OCI-LY7 (cell line): Measurements from ENCODE around the gene GGT6. TPM values are rescaled to one million over a fixed set of nuclear protein-coding genes. Genes with fewer than 3 reads are reported as not detected.

Source experiments
- BruUV-seq: library from RNA; stranded (reverse); fragments of 400-500 nt; replicated peaks from 2 replicates; lab custom pipeline; 2021; lab: Mats Ljungman, UMichigan
- CTCF ChIA-PET: fragments of 300-600 bp; sonication (Branson Sonifier 250); formaldehyde crosslinking; loops from one replicate; lab custom pipeline; 2022; ENCODE audit warnings: antibody characterized with exemption; ENCODE audit not compliant: unreplicated experiment; lab: Charles Lee
- POLR2A ChIA-PET: fragments of 300-600 bp; sonication (Branson Sonifier 250); formaldehyde crosslinking; loops from one replicate; lab custom pipeline; 2022; ENCODE audit warnings: antibody characterized with exemption; lab: Charles Lee
- DNase-seq: peaks from one replicate; pipeline ENCODE4 v3.0.0-alpha.2; 2015; ENCODE audit warnings: low spot score
- H2AFZ ChIP-seq: fragments of 200-600 bp; sonication (generic), shearing (Covaris generic); 2 replicates; pipeline ENCODE4 v1.6.1; 2014; ENCODE audit warnings: mild to moderate bottlenecking, antibody characterized with exemption, low read length, moderate library complexity
- H3K27ac ChIP-seq: fragments of 200-600 bp; sonication (generic); 2 replicates; pipeline ENCODE4 v1.5.1; 2014; ENCODE audit warnings: mixed run types, low read depth, mild to moderate bottlenecking, moderate library complexity, low read length, inconsistent platforms; ENCODE audit not compliant: poor library complexity, severe bottlenecking
- H3K36me3 ChIP-seq: fragments of 200-600 bp; sonication (generic); 2 replicates; pipeline ENCODE4 v1.6.1; 2014; ENCODE audit warnings: mild to moderate bottlenecking, antibody characterized with exemption, low read length, moderate library complexity, mixed read lengths; ENCODE audit not compliant: insufficient read depth
- H3K4me1 ChIP-seq: fragments of 200-600 bp; sonication (generic); 2 replicates; pipeline ENCODE4 v1.5.1; 2014; ENCODE audit warnings: mild to moderate bottlenecking, low read length; ENCODE audit not compliant: insufficient read depth, poor library complexity, severe bottlenecking
- H3K4me2 ChIP-seq: fragments of 200-600 bp; sonication (generic); 2 replicates; pipeline ENCODE4 v1.6.1; 2014; ENCODE audit warnings: mild to moderate bottlenecking, low read length
- H3K4me3 ChIP-seq: fragments of 200-600 bp; sonication (generic); 2 replicates; pipeline ENCODE4 v1.5.1; 2014; ENCODE audit warnings: mild to moderate bottlenecking, low read depth, low read length; ENCODE audit not compliant: poor library complexity, severe bottlenecking
- H3K79me2 ChIP-seq: fragments of 200-600 bp; sonication (generic); 2 replicates; pipeline ENCODE4 v1.6.1; 2016; ENCODE audit warnings: low read depth, mild to moderate bottlenecking, low read length, moderate library complexity, mixed read lengths; ENCODE audit not compliant: insufficient read depth
- H3K9me2 ChIP-seq: fragments of 200-600 bp; sonication (generic); 2 replicates; pipeline ENCODE4 v1.6.1; 2016; ENCODE audit warnings: mild to moderate bottlenecking, low read length, mixed read lengths; ENCODE audit not compliant: insufficient read depth
- H3K9me3 ChIP-seq: fragments of 200-600 bp; sonication (generic); 2 replicates; pipeline ENCODE4 v1.6.1; 2014; ENCODE audit warnings: mild to moderate bottlenecking, mixed run types, low read length, mixed read lengths
- H4K20me1 ChIP-seq: fragments of 200-600 bp; sonication (generic); 2 replicates; pipeline ENCODE4 v1.6.1; 2014; ENCODE audit warnings: mild to moderate bottlenecking, antibody characterized with exemption, low read length, moderate library complexity, mixed read lengths; ENCODE audit not compliant: insufficient read depth
- CTCF ChIP-seq: fragments of 200-600 bp; sonication (generic); conservative IDR thresholded peaks from 2 replicates; pipeline ENCODE4 v1.5.1; 2014; ENCODE audit warnings: mild to moderate bottlenecking, antibody characterized with exemption, low read length, moderate library complexity, mixed read lengths
- EZH2phosphoT487 ChIP-seq: fragments of 200-600 bp; sonication (generic); IDR thresholded peaks from 2 replicates; pipeline ENCODE4 v1.6.1; 2018; ENCODE audit warnings: low read depth, borderline replicate concordance, mild to moderate bottlenecking, mixed run types, antibody characterized with exemption, low read length, moderate library complexity, mixed read lengths
- intact Hi-C: fragments of 100-400 bp; cut with micrococcal nuclease; formaldehyde crosslinking; loops from one replicate; pipeline ENCODE4 v1.10.0; 2022; ENCODE audit not compliant: unreplicated experiment
- total RNA-seq, 2 experiments: library from RNA; depleted of rRNA in 1 of 2; stranded (reverse); fragments of >200 nt in 1 of 2; shearing (Covaris generic) in 1 of 2; gene quantifications; 2 replicates each; pipeline ENCODE4 v1.2.3, GENCODE V29; 2014 to 2022

The GGT6 gene
- total RNA-seq, 2 experiments from 2014 or later, result not detected

DNA sequence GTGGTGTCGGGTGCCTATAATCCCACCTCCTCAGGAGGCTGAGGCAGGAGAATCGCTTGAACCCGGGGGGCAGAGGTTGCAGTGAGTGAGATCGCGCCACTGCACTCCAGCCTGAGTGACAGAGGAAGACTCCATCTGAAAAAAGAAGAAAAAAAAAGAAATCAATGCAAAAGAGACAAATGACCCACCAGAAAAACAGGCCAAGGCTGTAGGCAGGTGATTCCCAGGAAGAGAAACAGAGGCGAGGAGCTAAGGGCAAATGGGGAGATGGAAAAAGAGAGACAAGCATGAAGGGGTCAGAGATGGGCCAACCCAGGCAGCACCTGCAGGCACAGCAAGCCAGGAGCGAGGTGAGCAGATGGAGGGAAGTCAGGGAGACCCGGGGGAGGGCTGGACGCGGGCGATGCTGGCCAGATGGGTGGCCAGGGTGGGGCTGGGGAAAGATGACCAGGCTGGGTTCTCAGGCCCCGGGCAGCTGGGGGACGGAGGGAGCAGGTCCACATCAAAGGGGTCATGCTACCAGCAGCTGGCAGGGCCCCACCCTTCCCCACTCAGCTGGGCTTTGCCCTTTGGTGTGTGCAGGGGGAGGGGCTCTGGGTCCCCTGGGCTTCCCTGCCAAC is 30.7 kb downstream of the GGT6 start:
- CTCF ChIA-PET, result no interaction called here
- no peak overlapping the region for H3K4me3 ChIP-seq
- H3K9me3 ChIP-seq, result no peaks in the 10 kb centered on the region
- H3K4me2 ChIP-seq, result no peak overlapping the region
- TF ChIP-seq CTCF (no peak), EZH2phosphoT487 (no peak)
- no peak overlapping the region for H2AFZ ChIP-seq
- H3K9me2 ChIP-seq, result no peaks in the 10 kb centered on the region
- no peaks in the 10 kb centered on the region for H3K36me3 ChIP-seq
- H3K4me1 ChIP-seq, result peaks cover 15% of the 10 kb centered on the region
- intact Hi-C loops, result no loop called here
- H4K20me1 ChIP-seq, result no peaks in the 10 kb centered on the region
- no TSS peak for BruUV-seq
- no peak for DNase-seq
- no peak overlapping the region for H3K27ac ChIP-seq
- POLR2A ChIA-PET, result no interaction called here
- no peaks in the 10 kb centered on the region for H3K79me2 ChIP-seq

GRCh38 chr17:4527566-4528125 is 32.7 kb downstream of the GGT6 start:
- H3K79me2 ChIP-seq, result no peaks in the 10 kb centered on the region
- no peaks in the 10 kb centered on the region for H3K36me3 ChIP-seq
- intact Hi-C loops, result no loop called here
- no peak overlapping the region for H2AFZ ChIP-seq
- ChIA-PET POLR2A (no interaction called here), CTCF (no interaction called here)
- no TSS peak for BruUV-seq
- no peak overlapping the region for H3K4me3 ChIP-seq
- H3K9me3 ChIP-seq, result no peaks in the 10 kb centered on the region
- no peak for DNase-seq
- TF ChIP-seq CTCF, result no peak
- no peak for TF ChIP-seq EZH2phosphoT487
- H4K20me1 ChIP-seq, result no peaks in the 10 kb centered on the region
- H3K4me1 ChIP-seq, result peaks cover 34% of the 10 kb centered on the region
- H3K27ac ChIP-seq, result no peak overlapping the region
- no peaks in the 10 kb centered on the region for H3K9me2 ChIP-seq
- H3K4me2 ChIP-seq, result no peak overlapping the region

GRCh38 chr17:4527134-4527533 is 33.2 kb downstream of the GGT6 start:
- peaks cover 40% of the 10 kb centered on the region for H3K4me1 ChIP-seq
- no TSS peak for BruUV-seq
- POLR2A ChIA-PET, result no interaction called here
- no peak overlapping the region for H2AFZ ChIP-seq
- no peak for TF ChIP-seq EZH2phosphoT487
- TF ChIP-seq CTCF, result no peak
- H3K36me3 ChIP-seq, result no peaks in the 10 kb centered on the region
- H3K9me3 ChIP-seq, result no peaks in the 10 kb centered on the region
- H3K27ac ChIP-seq, result no peak overlapping the region
- CTCF ChIA-PET, result no interaction called here
- DNase-seq, result no peak
- no peak overlapping the region for H3K4me2 ChIP-seq
- intact Hi-C loops, result no loop called here
- H4K20me1 ChIP-seq, result no peaks in the 10 kb centered on the region
- H3K9me2 ChIP-seq, result no peaks in the 10 kb centered on the region
- no peaks in the 10 kb centered on the region for H3K79me2 ChIP-seq
- no peak overlapping the region for H3K4me3 ChIP-seq
